ENCODE data around the gene SVOPL.
"Not testable (repeated sequence)": the region's sequence is repeated elsewhere in the genome, so short reads cannot be mapped to it uniquely, and the experiment has no call there.

The SVOPL gene

GRCh38 chr7:138735399-138735798 lies 34.2 kb upstream of the SVOPL start:
- CTCF ChIA-PET: interaction anchor here (0.6 kb wide), 1 partner anchor 105 kb away, joined by 6 read pairs; no protein-coding TSS in a partner anchor
- no peak for TF ChIP-seq LEF1 (IDR thresholded peaks at IDR 0.05; ENCODE audit: borderline replicate concordance)
- no peak for TF ChIP-seq TARDBP (IDR thresholded peaks at IDR 0.05)
- TF ChIP-seq SUZ12 (IDR thresholded peaks at IDR 0.05): no peak
- no peak for TF ChIP-seq HDGF (IDR thresholded peaks at IDR 0.05; ENCODE audit: borderline replicate concordance)
- TF ChIP-seq BHLHE40 (IDR thresholded peaks at IDR 0.05; ENCODE audit: borderline replicate concordance): no peak
- no peak for TF ChIP-seq FOXK2 (IDR thresholded peaks at IDR 0.05)
- TF ChIP-seq SP1 (IDR thresholded peaks at IDR 0.05): no peak
- no peak for TF ChIP-seq ELF4 (IDR thresholded peaks at IDR 0.05)
- TF ChIP-seq ARNT (IDR thresholded peaks at IDR 0.05): no peak
- no peak for TF ChIP-seq ZNF384 (IDR thresholded peaks at IDR 0.05)
- DNase-seq (ENCODE audit: extremely low spot score): no peak
- POLR2A ChIA-PET: no interaction called here

- CTCF ChIA-PET; DNase-seq (ENCODE audit: extremely low spot score): not testable (repeated sequence)
- POLR2A ChIA-PET: interaction anchor here (0.6 kb wide), 1 partner anchor 35 kb away, joined by 4 read pairs; no protein-coding TSS in a partner anchor
Observed at GRCh38 chr7:138731733-138732132, 30.6 kb upstream of the SVOPL start.

- ChIA-PET POLR2A (no interaction called here), CTCF (no interaction called here)
- no peak for DNase-seq (ENCODE audit: extremely low spot score)
- TF ChIP-seq CTBP1 (IDR thresholded peaks at IDR 0.05; ENCODE audit: borderline replicate concordance) (no peak), ZNF384 (IDR thresholded peaks at IDR 0.05) (no peak), FOXA1 (IDR thresholded peaks at IDR 0.05) (no peak), NFRKB (IDR thresholded peaks at IDR 0.05) (no peak), ELF4 (IDR thresholded peaks at IDR 0.05) (no peak)
Observed at GRCh38 chr7:138729444-138729843, 28.3 kb upstream of the SVOPL start.

- POLR2A ChIA-PET: no interaction called here
- no peak for TF ChIP-seq BHLHE40 (IDR thresholded peaks at IDR 0.05; ENCODE audit: borderline replicate concordance)
- no peak for TF ChIP-seq SUZ12 (IDR thresholded peaks at IDR 0.05)
- no peak for TF ChIP-seq FOXA1 (IDR thresholded peaks at IDR 0.05)
- TF ChIP-seq ARNT (IDR thresholded peaks at IDR 0.05): no peak
- TF ChIP-seq SP1 (IDR thresholded peaks at IDR 0.05): no peak
- TF ChIP-seq PKNOX1 (IDR thresholded peaks at IDR 0.05): no peak
- TF ChIP-seq CTBP1 (IDR thresholded peaks at IDR 0.05; ENCODE audit: borderline replicate concordance): no peak
- TF ChIP-seq ELF4 (IDR thresholded peaks at IDR 0.05): no peak
- no peak for TF ChIP-seq FOXM1 (IDR thresholded peaks at IDR 0.05; ENCODE audit: borderline replicate concordance)
- TF ChIP-seq LEF1 (IDR thresholded peaks at IDR 0.05; ENCODE audit: borderline replicate concordance): no peak
- no peak for TF ChIP-seq FOXK2 (IDR thresholded peaks at IDR 0.05)
- no peak for TF ChIP-seq L3MBTL2 (conservative IDR thresholded peaks at IDR 0.05)
- no peak for TF ChIP-seq NFRKB (IDR thresholded peaks at IDR 0.05)
- TF ChIP-seq ZNF384 (IDR thresholded peaks at IDR 0.05): no peak
- TF ChIP-seq HDGF (IDR thresholded peaks at IDR 0.05; ENCODE audit: borderline replicate concordance): no peak
- no peak for TF ChIP-seq TARDBP (IDR thresholded peaks at IDR 0.05)
- DNase-seq (ENCODE audit: extremely low spot score): no peak
- CTCF ChIA-PET: interaction anchor here (2.2 kb wide), 1 partner anchor 11 kb away, joined by 14 read pairs; no protein-coding TSS in a partner anchor
Observed at GRCh38 chr7:138727336-138728099, 26.4 kb upstream of the SVOPL start.

GRCh38 chr7:138726288-138726687 lies 25.1 kb upstream of the SVOPL start:
- no peak for TF ChIP-seq FOXM1 (IDR thresholded peaks at IDR 0.05; ENCODE audit: borderline replicate concordance)
- TF ChIP-seq CTBP1 (IDR thresholded peaks at IDR 0.05; ENCODE audit: borderline replicate concordance): no peak
- TF ChIP-seq SUZ12 (IDR thresholded peaks at IDR 0.05): no peak
- TF ChIP-seq PKNOX1 (IDR thresholded peaks at IDR 0.05): no peak
- no peak for TF ChIP-seq NFRKB (IDR thresholded peaks at IDR 0.05)
- TF ChIP-seq FOXK2 (IDR thresholded peaks at IDR 0.05): no peak
- TF ChIP-seq TARDBP (IDR thresholded peaks at IDR 0.05): no peak
- TF ChIP-seq FOXA1 (IDR thresholded peaks at IDR 0.05): no peak
- TF ChIP-seq BHLHE40 (IDR thresholded peaks at IDR 0.05; ENCODE audit: borderline replicate concordance): no peak
- no peak for TF ChIP-seq ZNF384 (IDR thresholded peaks at IDR 0.05)
- no peak for TF ChIP-seq ARNT (IDR thresholded peaks at IDR 0.05)
- TF ChIP-seq L3MBTL2 (conservative IDR thresholded peaks at IDR 0.05): no peak
- TF ChIP-seq HDGF (IDR thresholded peaks at IDR 0.05; ENCODE audit: borderline replicate concordance): no peak
- DNase-seq (ENCODE audit: extremely low spot score): peak; percentile 43
- ChIA-PET CTCF (interaction anchor here (2.2 kb wide), 1 partner anchor 12 kb away, joined by 14 read pairs; no protein-coding TSS in a partner anchor), POLR2A (no interaction called here)

- no peak for TF ChIP-seq PKNOX1 (IDR thresholded peaks at IDR 0.05)
- TF ChIP-seq NFRKB (IDR thresholded peaks at IDR 0.05): no peak
- no peak for TF ChIP-seq BHLHE40 (IDR thresholded peaks at IDR 0.05; ENCODE audit: borderline replicate concordance)
- TF ChIP-seq FOXM1 (IDR thresholded peaks at IDR 0.05; ENCODE audit: borderline replicate concordance): no peak
- TF ChIP-seq ARNT (IDR thresholded peaks at IDR 0.05): no peak
- no peak for TF ChIP-seq FOXA1 (IDR thresholded peaks at IDR 0.05)
- no peak for TF ChIP-seq TARDBP (IDR thresholded peaks at IDR 0.05)
- TF ChIP-seq FOXK2 (IDR thresholded peaks at IDR 0.05): no peak
- no peak for TF ChIP-seq HDGF (IDR thresholded peaks at IDR 0.05; ENCODE audit: borderline replicate concordance)
- TF ChIP-seq SP1 (IDR thresholded peaks at IDR 0.05): no peak
- no peak for TF ChIP-seq L3MBTL2 (conservative IDR thresholded peaks at IDR 0.05)
- DNase-seq (ENCODE audit: extremely low spot score): no peak
- CTCF ChIA-PET: no interaction called here
- POLR2A ChIA-PET: no interaction called here
Observed at GRCh38 chr7:138720286-138720685, 19.1 kb upstream of the SVOPL start.

Data from HEK293T (cell line).